Neural crest cell (in vitro differentiated cells): ENCODE data around the gene PPP3CB. TPM values are rescaled to one million over a fixed set of nuclear protein-coding genes. Genes with fewer than 3 reads are reported as not detected.

Source experiments
- DNase-seq: peaks from one replicate; pipeline ENCODE4 v3.0.0; 2021; ENCODE audit warnings: low read depth, mixed read lengths, low spot score
- H3K27ac Mint-ChIP-seq: one replicate; pipeline ENCODE4 v1.8.0; 2021; ENCODE audit warnings: mild to moderate bottlenecking, mixed read lengths; ENCODE audit not compliant: unreplicated experiment
- H3K27me3 Mint-ChIP-seq: 2 replicates; pipeline ENCODE4 v1.8.0; 2021; ENCODE audit warnings: low read depth, mild to moderate bottlenecking, mixed read lengths
- H3K36me3 Mint-ChIP-seq: 2 replicates; pipeline ENCODE4 v1.8.0; 2021; ENCODE audit warnings: low read depth, mild to moderate bottlenecking, mixed read lengths
- H3K4me1 Mint-ChIP-seq: 2 replicates; pipeline ENCODE4 v1.8.0; 2021; ENCODE audit warnings: mixed read lengths
- H3K4me3 Mint-ChIP-seq: one replicate; pipeline ENCODE4 v1.8.0; 2021; ENCODE audit warnings: mild to moderate bottlenecking, mixed read lengths
- H3K9me3 Mint-ChIP-seq: 2 replicates; pipeline ENCODE4 v1.8.0; 2021; ENCODE audit warnings: mixed read lengths
- CTCF ChIP-seq: fragments of 200-600 bp; sonication (generic); conservative IDR thresholded peaks from 2 replicates; pipeline ENCODE4 v1.5.0; 2021; ENCODE audit warnings: antibody characterized with exemption, mild to moderate bottlenecking
- total RNA-seq: library from RNA; stranded (reverse); gene quantifications from 2 replicates; pipeline ENCODE4 v1.2.1, GENCODE V29; 2021

Gene PPP3CB
- total RNA-seq, 1 donor from 2014 or later, result 45.6 TPM

GRCh38 chr10:73529089-73529832 lies 33.4 kb upstream of the PPP3CB start:
- Mint-ChIP-seq H3K4me3 (no peak overlapping the region), H3K36me3 (no peaks in the 10 kb centered on the region), H3K27me3 (no peaks in the 10 kb centered on the region), H3K27ac (no peak overlapping the region), H3K9me3 (no peaks in the 10 kb centered on the region), H3K4me1 (peaks cover 8% of the 10 kb centered on the region)
- peak; percentile 98 for TF ChIP-seq CTCF
- DNase-seq, result peak; percentile 25

GRCh38 chr10:73522263-73522662 lies 26.4 kb upstream of the PPP3CB start:
- no peaks in the 10 kb centered on the region for H3K9me3 Mint-ChIP-seq
- peaks cover 8% of the 10 kb centered on the region for H3K36me3 Mint-ChIP-seq
- H3K4me1 Mint-ChIP-seq, result no peaks in the 10 kb centered on the region
- H3K27ac Mint-ChIP-seq, result no peak overlapping the region
- no peak for DNase-seq
- no peak overlapping the region for H3K4me3 Mint-ChIP-seq
- no peak for TF ChIP-seq CTCF
- no peaks in the 10 kb centered on the region for H3K27me3 Mint-ChIP-seq

DNA sequence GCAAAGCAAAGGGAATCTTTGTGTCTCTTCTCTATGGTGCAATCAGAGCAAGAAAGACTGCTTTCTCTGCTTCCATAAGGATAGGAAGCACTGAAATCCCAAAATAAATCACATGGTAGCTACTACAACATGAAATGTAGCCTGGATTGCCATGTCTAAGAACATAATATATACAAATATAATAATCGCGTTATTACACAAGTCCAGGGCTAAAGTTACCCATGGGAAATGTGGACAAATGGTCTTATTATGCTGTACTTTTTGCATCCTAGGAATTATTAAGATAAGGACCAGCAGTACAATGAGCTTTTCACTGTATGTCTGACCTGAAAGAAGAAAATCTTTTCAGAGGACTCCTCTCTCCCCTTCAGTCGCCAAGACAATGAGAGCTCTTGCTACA lies 23.5 kb upstream of the PPP3CB start:
- no peaks in the 10 kb centered on the region for H3K9me3 Mint-ChIP-seq
- no peaks in the 10 kb centered on the region for H3K27me3 Mint-ChIP-seq
- no peaks in the 10 kb centered on the region for H3K4me1 Mint-ChIP-seq
- TF ChIP-seq CTCF, result no peak
- H3K4me3 Mint-ChIP-seq, result no peak overlapping the region
- H3K27ac Mint-ChIP-seq, result no peak overlapping the region
- DNase-seq, result no peak
- peaks cover 10% of the 10 kb centered on the region for H3K36me3 Mint-ChIP-seq

- Mint-ChIP-seq H3K36me3 (peaks cover 10% of the 10 kb centered on the region), H3K9me3 (no peaks in the 10 kb centered on the region), H3K27me3 (no peaks in the 10 kb centered on the region), H3K4me1 (no peaks in the 10 kb centered on the region), H3K27ac (peak overlapping the region; percentile 57), H3K4me3 (no peak overlapping the region)
- DNase-seq, result no peak
- TF ChIP-seq CTCF, result no peak
Measured at GRCh38 chr10:73517166-73517888, 21.5 kb upstream of the PPP3CB start.

- Mint-ChIP-seq H3K4me3 (no peak overlapping the region), H3K36me3 (peaks cover 6% of the 10 kb centered on the region), H3K27ac (no peak overlapping the region)
Measured at GRCh38 chr10:73512207-73512743, 16.5 kb upstream of the PPP3CB start.

More at GRCh38 chr10:73512207-73512743, 16.5 kb upstream of the PPP3CB start:
- H3K4me1 Mint-ChIP-seq, result no peaks in the 10 kb centered on the region
- no peaks in the 10 kb centered on the region for H3K27me3 Mint-ChIP-seq
- no peak for TF ChIP-seq CTCF
- no peak for DNase-seq
- H3K9me3 Mint-ChIP-seq, result no peaks in the 10 kb centered on the region
